Right renal cortex interstitium (tissue), 3 donors: Measurements from ENCODE around the gene NECTIN1. TPM values are rescaled to one million over a fixed set of nuclear protein-coding genes. Genes with fewer than 3 reads are reported as not detected.

Experiments used
- DNase-seq, 3 donors: peaks; one replicate each; pipeline ENCODE4 v3.0.0-alpha.2; 2013; ENCODE audit warnings: low read depth in 3 of 3, low spot score in 2 of 3
- polyA plus RNA-seq, 3 donors: library from polyadenylated mRNA; unstranded; fragments of 120-200 nt; gene quantifications; one replicate each; pipeline ENCODE4 v1.2.1, GENCODE V29; 2013; ENCODE audit not compliant: insufficient read length in 3 of 3

NECTIN1 gene
- polyA plus RNA-seq, 3 donors, result 36.4 to 42.4 (median 36.6) TPM

DNA sequence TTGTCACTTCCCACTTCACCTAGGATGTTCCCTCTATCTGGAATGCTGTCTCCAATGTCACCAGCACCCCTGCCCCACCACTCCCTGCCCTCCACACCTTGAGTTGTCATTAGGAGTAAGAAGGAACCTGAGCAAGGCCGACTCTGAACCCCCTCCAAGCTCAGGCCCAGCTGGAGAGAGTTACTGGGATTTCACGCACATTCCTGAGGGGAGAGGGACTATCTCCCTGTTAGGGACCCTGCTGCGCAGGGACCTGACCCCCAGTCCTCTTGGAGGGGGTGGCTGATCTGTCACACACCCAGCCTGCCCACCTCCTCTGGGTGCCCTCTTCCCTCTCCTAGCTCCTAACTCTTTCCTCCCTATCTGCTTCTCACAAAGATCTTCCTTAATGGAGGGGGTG is 81.7 kb downstream of the NECTIN1 start:
- no peak for DNase-seq

DNA sequence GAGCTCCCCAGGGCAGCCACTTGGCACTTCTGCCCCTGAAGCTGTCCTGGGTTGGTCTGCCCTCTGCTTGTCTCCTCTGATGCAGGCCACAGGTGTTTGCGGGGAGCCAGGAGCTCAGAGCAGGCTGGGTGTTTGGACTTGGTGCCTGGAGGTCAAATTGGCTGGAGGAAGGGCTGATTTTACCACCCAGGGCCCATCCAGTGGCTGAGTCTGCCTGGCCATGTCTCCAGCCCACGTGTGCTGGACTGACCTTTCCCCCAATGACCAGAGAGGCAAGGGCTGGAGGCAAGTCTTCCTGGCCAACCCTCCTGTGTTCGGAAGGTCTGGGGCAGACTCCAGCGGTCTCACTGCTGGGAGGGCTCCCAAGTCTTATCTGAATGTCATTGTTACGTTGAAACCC is 84.0 kb downstream of the NECTIN1 start:
- DNase-seq, result no peak

DNA sequence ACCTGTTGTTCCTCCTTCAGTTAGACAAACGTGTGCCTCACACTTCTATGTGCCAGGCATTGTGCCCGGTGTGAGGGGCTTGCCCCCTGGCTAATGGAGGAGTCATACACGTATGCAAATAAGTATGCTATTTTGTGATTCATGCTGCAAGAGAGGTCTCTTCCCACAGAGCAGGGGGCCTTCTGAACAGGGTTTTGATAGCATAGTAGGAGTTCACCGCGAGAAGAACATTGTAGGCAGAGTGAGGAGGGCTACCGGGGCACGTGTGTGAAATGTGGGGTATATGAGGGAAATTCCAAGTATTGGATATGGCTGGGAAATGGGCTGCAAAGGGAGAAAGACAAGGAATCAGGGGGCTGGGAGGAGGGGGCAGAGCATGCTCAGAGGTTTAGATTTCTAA is 84.5 kb downstream of the NECTIN1 start:
- DNase-seq, result no peak

DNA sequence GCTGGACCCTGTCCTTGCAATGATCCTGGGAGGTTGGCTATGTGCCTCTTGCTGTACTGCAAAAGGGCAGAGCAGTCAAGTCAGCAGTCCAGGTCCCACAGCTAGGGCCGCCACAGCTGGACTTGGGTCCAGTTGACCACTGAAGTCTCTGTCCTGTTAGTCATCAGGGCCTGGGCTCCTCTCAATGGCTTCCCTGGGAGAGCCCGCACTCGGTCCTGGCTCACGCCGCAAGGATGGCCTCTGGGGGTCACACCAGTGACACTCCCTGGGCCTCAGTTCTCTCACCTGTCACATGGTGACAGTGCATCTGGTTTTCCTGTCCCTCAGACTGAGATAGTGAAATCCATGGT is 85.1 kb downstream of the NECTIN1 start:
- DNase-seq, result no peak

DNA sequence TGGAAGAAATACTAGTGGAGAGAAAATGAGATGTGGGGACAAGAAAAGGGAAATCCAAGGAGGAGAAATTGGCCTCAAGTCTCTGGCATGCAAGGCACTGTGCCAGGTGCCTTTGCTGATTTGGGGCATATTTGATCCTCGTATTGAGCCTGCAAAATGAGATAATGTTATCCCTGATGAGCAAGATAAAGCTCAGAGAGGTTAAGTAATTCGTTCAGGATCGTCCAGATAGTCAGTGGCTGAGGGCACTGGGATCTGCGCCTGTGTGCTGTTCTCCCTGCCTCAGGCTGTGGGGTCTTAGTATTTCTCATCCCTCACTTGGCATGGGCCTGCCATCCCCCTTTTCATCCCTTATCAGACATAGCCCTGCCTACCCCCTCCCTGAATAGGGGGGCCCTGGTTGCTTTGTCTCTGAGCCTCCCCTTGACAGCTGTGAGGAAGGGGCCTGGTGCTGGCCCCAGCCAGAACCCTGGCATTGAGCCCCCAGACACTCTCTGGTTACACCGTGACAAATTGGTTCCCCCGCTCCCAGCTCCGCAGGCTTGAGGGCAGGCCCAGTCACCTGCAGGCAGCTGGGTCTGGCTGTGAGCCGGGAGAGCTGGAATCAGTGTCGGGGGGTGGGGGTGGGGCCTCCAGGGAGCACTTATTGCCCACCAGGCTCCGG is 85.7 kb downstream of the NECTIN1 start:
- DNase-seq, result no peak

DNA sequence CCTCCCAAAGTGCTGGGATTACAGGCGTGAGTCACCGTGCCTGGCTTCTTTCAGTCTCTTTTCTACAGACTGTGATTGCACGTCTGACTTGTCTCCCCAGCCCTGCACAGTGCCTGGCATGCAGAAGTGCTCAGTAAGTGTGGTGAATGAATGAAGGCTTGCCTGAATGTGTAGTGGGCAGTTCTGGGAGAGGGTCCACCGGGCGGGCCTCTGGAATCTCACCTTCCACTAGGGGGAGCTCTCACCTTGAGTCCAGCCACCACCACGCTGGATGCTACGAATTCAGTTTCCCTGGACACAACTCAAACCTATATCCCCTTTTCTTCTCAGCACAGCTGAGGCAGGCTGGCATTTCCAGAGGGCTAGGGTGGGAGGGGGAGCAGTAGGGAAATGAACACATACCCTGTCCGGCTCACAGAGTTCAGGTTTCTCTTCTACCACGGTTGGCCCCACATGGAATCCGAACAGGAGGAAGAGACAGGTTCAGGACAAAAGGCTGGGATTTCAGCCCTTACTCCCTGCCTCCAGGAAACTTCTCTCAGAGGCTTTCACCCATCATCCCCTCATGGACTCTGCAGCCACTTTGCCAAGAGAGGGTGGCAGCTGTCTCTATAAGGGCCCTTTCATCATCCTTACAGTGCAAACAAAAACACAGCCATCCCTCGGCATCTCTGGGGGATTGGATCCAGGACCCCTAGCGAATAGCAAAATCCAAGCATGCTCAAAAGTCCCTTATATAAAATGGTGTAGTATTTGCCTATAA is 86.8 kb downstream of the NECTIN1 start:
- DNase-seq, result no peak

DNA sequence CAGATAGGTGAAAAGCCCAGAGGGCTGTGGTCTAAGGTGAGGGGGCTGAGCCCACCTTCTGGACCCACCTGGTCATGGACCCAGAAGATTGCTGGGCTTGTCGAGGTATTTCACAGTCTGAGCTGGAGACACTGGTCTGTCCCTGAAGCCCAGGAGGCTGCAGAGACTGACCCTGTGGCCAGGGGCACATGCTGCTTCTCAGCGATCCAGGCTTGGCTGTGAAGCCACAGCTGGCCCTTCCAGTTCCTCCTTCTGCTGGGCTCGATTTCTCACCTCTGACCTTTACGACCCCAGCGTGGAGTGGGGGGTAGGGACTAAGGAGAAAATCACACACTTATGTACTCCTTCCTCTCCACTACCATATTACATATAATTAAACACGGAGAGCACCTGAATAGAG is 88.5 kb downstream of the NECTIN1 start:
- DNase-seq, result no peak

DNA sequence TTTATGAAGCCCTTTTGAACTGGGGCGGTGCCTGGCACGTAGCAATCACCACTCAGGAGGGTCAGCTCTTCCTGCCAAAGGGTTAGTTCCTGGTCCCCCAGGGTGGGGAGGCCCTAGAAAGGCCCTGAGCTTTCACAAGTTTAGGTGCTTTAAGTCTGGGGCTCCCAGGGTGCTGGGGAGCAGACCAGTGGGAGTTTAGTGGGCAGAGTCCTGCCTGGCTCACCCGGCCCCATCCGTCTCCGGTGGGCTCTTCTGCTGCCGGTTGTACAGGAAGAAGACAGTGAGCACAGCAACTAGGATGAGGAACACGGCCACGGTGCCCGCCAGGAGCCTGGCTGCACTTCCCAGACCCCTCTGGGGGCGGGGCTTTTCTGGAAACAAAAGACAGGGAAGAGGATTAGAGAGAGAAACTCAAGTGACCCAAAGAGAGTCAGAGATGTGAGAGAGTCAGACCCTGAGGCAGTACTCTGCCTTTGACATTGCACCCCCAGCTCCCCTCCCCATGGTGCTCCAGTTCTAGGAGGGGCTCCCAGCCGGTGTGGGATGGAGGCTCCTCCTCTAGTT is 89.3 kb downstream of the NECTIN1 start:
- DNase-seq, result no peak

DNA sequence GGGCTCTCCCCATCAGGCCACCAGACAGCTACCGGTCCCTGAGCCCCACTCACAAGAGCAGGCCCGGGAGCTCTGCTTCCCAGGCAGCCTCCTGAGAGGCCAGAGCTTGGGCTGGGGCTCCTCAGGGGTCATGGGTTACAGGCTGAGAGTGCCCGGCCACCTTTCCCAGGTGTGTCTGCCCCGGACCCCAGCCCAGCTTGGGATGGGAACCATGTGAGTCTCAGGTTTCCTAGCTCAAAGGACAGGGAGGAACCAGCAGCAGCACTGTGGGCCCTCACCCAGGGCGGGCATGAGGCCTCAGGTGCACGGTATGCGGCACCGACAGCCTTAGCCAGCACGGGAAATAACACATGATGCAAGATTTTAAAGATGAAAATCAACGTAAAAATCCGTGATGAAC is 90.1 kb downstream of the NECTIN1 start:
- DNase-seq, result no peak

DNA sequence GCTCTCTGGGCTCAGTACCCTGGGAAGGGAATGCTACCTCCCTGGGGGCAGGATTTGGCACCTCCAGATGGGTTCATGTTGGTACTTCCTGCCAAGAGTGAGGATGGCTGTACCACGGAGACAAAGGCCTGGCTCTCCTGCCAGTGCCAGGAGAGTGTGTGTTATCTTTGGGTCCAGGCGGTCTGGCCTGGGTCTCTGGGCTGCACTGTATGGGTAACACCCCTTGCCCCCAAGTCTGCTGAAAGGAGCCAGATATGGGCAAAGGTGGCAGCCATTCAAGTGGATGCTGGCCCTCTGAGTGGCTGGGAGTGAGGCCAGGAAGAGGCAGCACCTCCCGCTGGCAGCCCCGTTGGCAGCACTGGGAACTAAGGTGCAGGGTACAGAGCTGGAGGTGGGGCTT is 91.5 kb downstream of the NECTIN1 start:
- DNase-seq, result no peak

DNA sequence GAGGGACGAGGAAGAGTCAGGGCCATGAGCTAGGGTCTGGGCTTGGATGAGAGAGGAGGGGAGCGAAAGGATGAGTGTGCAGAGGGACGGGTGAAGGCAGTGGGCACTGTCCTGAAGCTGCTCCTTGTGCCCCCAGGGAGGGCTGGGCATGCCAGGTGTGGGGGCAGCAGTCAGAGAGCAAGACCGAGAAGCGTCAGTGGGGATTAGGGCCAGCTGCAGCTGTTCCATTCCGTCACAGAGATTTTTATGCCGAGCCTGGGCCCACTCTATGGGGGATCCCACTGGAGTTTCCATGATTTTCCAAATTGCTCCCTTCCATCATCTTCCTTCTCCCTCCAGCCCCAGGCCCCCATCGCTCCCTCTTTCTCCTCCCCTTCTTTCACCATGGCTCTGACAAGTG is 93.2 kb downstream of the NECTIN1 start:
- no peak for DNase-seq

DNA sequence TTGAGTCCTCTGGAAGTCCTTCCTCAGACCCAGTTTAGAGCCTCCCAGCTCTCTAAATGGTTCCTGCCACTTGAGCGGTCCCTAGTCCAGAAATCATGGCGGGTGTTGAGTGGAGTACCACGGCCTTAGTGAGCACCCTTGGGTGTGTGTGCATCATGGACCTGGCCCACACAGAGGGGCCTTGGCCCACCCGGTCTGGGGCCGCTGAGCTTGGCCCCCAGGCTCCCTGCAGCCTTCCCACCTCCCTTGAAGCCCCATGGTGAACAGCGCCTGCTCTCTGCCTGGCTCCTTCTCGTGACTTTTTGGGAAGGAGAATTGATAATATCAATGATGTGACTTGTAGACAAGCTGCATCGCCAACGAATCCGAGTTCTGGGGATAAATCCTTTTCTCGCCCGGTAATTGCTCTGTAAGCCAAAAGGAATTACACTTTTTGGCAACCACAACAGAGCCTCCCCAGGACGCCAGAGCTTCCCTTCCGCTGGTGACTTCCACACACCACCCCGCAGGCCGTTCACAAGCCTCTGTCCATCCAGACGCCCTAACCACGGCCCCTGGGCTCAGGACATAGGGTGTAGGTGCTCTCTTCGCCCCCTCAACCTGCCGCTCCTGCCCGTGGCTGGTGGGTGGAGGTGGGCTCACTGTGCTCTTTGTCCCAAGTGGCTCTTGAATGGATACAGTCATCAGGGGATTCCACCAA is 93.8 kb downstream of the NECTIN1 start:
- no peak for DNase-seq

DNA sequence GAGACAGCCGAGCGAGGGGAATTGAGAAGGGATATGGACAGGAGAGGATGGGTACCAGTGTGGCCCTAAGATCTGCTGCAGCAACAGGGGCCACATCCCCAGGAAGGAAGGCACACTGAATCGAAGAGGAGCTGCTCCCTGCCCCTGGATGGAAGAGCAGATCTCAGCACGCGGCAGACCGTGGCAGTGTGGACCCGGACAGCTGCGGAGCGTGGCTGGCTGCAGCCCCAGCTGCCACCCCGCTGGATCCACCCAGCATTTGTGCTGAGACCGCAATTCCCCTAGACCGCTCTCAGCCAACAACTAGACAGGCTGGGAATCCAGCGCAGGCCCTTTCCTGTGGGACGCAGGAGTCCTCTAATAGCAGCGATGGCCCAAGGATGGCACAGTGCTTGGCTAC is 94.7 kb downstream of the NECTIN1 start:
- DNase-seq, result no peak

DNA sequence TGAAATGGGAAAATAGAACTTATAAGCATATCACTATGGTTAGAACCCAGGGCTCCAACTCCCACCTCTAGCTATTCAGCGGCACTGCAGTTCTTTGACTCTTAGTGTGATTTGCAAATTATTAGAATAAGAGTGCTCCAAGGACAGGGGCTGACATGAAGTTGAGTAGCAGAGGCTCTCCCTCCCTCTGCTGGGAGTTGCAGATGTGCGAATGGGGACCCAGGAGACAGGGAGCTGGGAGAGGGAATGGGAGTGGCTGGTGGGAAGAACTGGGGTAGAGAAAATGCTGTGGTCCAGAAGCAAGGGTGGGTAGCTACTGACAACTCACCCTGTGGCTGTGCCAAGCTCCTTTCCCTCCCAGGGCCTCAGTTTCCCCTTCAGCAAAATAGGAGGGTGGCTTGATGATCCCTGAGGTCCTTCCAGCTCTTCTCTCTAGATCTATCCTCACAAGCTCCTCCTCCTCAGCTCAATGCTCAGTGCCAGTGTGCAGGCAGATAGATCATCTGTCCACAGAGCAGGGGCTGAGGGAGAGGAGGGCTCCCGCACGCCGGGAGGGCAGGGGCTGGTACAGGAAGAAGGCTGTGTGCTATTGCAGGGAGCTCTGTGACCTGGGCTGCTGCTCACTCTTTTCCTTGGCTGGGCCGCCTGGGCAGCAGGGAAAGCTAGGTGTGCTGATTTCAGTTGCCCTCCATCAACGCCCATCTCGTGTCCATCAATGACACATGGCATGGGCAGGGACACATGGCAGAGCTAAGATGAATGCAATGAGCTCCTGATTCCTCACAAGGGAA is 99.0 kb downstream of the NECTIN1 start:
- no peak for DNase-seq

DNA sequence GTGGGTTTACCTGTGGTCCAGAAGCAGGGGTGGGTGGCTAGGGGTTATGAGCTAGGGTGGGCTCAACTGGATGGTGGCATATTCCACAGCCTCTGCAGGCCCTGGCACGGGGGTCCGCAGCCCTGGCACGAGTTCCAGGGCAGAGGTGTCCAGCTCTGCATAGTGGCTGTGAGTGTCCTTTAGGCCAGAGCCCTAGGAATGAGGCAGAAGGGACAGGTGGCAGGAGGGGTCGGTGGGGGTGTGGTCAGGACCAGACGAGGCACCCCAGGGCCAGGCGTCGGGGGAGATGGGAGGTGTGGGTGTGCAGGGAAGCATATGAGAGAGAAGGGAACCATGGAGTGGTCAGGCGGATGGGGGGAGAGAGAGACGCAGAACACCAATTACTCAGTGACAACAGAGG is 99.9 kb downstream of the NECTIN1 start:
- no peak for DNase-seq

DNA sequence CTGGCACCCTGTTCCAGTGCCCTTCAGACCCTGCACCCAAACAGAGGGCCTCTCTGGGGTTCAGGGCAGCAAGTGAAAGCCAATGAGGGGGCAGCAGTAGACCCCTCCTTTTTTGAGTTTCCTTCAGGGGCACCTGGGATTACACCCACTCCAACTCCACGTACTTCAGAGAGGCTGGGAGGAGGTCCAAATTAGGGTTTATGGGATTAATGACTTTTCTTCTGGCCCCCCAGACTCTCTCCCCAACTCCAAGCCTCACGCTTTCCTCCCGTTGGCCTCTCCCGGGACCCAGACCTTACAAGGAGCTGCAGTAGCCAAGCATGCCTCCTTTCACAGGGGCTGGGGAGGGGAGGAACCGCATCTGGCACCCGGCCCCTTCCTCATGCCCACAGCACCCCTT is 101.7 kb downstream of the NECTIN1 start:
- DNase-seq, result no peak

DNA sequence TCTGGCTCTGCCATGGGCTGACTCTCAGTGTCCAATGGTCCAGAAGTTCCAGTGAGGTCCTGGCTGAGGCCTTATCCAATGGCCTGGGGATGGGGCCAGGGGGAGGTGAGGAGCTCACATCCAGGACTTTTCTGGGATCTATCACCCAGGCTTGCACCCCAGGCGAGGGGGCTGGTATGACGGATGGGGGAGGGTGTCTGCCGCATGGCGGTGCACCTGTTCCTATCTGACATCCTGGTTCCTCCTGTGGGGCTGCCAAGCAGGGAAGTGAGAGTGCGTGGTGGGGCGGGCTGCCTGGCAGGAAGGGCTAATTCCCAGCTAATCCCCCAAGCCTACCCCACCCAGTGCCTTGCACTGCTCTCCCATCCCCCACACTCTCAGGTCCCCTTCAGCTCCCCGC is 102.1 kb downstream of the NECTIN1 start:
- no peak for DNase-seq

DNA sequence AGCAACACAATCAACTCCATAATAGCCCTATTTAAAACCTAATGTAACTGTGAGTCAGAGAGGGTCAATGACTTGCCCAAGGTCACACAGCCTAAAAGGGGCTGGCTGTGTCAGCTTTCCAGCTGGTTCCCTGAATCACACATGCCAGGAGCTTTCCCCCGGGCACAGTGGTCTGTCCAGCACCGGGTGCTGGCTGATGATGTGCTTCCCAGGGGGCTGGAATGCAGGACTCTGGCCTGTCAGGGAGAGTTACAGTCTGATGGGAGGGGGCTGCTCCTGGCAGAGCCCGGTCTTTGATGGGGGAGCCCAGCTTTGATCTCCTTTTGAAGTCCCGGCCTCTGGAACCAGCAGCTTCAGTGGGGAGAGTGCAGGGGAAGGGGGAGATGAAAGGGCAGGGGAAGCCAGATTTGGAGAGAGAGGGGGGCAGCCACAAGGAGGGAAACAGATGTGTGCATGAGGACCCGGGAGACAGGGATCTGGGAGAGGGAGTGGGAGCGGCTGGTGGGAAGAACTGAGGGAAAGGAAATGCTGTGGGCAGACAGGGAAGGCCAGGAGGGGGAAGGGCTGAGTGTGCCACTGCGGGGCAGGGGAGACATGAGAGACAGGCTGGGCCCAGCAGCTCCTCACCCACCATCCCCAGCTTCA is 102.7 kb downstream of the NECTIN1 start:
- no peak for DNase-seq

DNA sequence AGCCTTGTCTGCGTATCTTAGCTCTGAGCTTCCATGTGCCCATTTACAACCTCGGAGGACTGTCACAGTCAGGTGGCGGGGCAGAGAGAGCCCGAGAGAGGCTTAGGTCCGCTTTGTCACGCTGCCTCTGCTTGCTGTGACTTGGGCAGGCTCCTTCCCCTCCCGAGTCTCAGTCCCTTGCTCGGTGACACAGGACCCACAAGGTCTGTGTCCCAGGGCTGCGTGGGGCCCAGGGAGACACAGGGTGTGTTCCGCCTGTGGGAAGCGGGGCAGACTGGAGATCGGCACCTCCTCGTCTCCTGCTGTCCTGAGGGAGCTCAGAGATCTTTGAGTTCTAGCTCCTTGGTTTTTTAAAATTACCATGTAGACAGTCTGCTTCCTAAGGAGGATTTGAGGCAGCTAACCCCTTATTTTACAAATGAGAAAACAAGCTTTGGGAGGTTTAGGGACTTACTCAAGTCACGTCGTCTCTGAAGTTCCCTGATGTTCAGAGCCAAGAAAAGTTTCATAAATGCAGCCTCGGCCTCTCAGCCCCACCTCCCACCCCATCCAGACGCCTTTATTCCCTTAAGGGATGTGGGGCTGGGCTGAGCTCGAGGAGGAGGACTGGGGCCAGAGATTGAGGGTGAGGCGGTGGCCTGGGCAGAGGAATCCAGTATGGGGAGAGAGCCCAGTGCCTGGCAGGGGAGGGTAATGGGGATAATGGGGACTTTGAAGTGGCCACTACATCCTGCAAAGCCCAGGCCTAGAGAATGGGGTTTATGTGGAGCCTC is 103.6 kb downstream of the NECTIN1 start:
- DNase-seq, result no peak

DNA sequence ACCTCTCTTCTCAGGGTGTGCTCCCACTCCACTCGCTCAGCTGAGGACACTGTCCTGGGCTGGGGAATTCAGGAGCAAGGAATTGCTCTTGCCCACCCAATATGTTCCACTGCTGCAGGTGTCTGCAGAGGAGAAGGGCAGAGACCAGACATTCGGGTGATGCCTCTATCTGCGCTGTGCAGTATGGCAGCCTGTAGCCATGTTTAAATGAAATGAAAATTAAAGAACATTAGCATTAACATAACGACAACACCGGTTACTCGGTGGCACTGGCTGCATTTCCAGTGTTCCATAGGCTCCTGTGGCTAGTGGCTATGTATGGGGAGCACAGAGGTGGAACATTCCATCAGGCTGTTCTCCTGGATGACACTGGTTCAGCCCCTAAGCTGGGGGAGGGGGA is 104.4 kb downstream of the NECTIN1 start:
- DNase-seq, result no peak
